ENCODE measurements around the gene FPR3.

FPR3 gene

DNA sequence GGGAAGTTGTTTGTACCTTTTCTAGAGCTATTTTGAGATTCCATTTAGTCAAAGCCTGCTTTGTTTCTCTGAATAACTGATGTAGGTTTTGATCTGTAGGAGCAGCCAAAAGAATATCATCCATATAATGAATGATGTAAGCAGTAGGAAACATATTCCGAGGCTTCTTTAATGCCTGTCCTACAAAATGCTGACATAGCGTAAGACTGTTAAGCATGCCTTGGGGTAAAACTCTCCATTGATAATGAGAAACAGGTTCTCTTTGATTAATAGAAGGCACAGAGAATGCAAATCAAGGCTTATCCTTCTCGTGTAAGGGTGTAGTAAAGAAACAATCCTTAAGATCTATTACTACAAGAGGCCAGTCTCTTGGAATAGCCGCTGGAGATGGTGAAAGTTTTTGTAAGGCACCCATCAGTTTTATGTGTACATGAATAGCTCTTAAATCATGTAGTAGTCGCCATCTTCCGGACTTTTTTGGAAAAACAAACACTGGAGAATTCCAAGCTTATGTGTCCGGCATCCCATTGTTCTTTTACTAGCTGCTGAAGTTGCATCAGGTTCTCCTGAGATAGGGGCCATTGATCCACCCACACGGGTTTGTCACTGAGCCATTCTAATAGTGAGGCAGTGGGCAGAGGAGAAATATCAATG lies 13.5 kb downstream of the FPR3 start:
- WGBS: 91% methylated on average over 8 of the region's 8 CpGs
- peaks cover 34% of the 10 kb centered on the region for H3K9me3 ChIP-seq (ENCODE audit: insufficient read depth, low read depth, low read length)

DNA sequence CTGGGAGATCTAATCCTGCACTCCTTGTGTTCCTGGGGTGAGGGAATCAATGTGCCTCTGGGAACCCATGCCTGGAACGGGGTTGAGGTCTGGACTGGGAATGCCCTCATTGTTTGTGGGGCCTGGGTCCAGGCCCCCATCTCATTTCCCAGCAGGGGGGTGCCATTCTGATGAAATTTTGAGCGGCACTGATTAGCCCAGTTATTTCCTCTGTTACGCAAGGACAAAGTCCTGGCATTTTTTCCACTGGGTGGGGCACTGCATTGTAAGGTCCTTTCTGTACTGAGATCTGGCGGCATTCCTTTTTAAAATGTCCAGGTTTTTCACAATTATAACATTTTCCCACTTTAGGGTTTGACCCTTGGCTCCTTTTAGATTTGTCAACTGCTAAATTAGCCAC lies 14.8 kb downstream of the FPR3 start:
- no peak overlapping the region for H3K27ac ChIP-seq (ENCODE audit: low read depth, low read length)
- WGBS: 89% methylated on average over 4 of the region's 4 CpGs
- H3K9ac ChIP-seq (ENCODE audit: low read depth, low read length): no peak overlapping the region

More for the DNA sequence above, 13.5 kb downstream of the FPR3 start:
- Histone ChIP-seq H3K9ac (ENCODE audit: low read depth, low read length) (no peak overlapping the region), H3K27me3 (ENCODE audit: insufficient read depth, low read length) (no peaks in the 10 kb centered on the region), H3K4me3 (ENCODE audit: low read length) (no peak overlapping the region), H3K4me1 (ENCODE audit: insufficient read depth, low read length) (no peaks in the 10 kb centered on the region), H3K27ac (ENCODE audit: low read depth, low read length) (no peak overlapping the region), H3K36me3 (ENCODE audit: insufficient read depth, low read length) (no peaks in the 10 kb centered on the region)

DNA sequence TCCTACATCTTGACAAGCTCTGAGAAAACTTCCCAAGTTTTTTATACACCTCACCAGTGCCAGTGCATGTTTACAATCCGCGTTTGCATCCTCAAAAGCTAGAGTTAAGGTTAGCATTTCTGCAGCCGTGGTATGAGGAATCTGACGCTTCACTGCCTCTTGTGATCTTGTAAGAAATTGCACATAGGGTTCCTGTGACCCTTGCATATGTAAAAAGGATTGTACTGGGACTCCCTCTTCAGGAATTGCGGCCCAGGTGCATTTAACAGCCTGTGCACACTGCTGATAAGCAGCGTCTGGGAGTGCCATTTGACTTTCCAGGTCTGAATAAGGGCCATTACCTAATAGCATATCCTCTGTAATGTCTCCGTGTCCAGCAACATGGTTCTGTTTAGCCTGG lies 15.3 kb downstream of the FPR3 start:
- peaks cover 38% of the 10 kb centered on the region for H3K9me3 ChIP-seq (ENCODE audit: insufficient read depth, low read depth, low read length)
- H3K9ac ChIP-seq (ENCODE audit: low read depth, low read length): no peak overlapping the region
- no peaks in the 10 kb centered on the region for H3K27me3 ChIP-seq (ENCODE audit: insufficient read depth, low read length)
- WGBS: 89% methylated on average over 7 of the region's 7 CpGs
- H3K36me3 ChIP-seq (ENCODE audit: insufficient read depth, low read length): no peaks in the 10 kb centered on the region
- no peak overlapping the region for H3K4me3 ChIP-seq (ENCODE audit: low read length)
- H3K4me1 ChIP-seq (ENCODE audit: insufficient read depth, low read length): no peaks in the 10 kb centered on the region
- H3K27ac ChIP-seq (ENCODE audit: low read depth, low read length): no peak overlapping the region

More for the DNA sequence above, 14.8 kb downstream of the FPR3 start:
- Histone ChIP-seq H3K27me3 (ENCODE audit: insufficient read depth, low read length) (no peaks in the 10 kb centered on the region), H3K4me1 (ENCODE audit: insufficient read depth, low read length) (no peaks in the 10 kb centered on the region), H3K36me3 (ENCODE audit: insufficient read depth, low read length) (no peaks in the 10 kb centered on the region), H3K4me3 (ENCODE audit: low read length) (no peak overlapping the region), H3K9me3 (ENCODE audit: insufficient read depth, low read depth, low read length) (peaks cover 38% of the 10 kb centered on the region)

DNA sequence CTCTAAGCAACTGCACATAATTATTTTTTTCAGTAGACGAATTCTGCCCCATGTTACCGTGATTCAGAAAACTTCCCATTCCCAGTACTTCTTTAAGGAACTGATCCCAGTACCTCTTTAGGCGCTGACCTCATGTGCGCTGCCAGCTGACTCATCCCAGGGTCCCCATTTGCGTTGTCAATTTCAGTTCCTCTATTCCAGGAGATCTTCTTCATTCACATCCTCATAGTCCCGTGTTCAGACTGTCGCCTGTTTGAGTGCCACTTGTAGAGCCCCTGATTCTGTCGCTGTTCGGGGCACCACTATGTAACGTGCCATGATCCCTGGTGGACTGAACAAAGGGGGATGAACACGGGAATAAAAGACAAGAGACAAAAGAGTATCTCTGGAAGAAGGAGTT lies 16.4 kb downstream of the FPR3 start:
- no peaks in the 10 kb centered on the region for H3K36me3 ChIP-seq (ENCODE audit: insufficient read depth, low read length)
- no peak overlapping the region for H3K4me3 ChIP-seq (ENCODE audit: low read length)
- no peaks in the 10 kb centered on the region for H3K4me1 ChIP-seq (ENCODE audit: insufficient read depth, low read length)
- WGBS: 92% methylated on average over 11 of the region's 11 CpGs
- H3K9me3 ChIP-seq (ENCODE audit: insufficient read depth, low read depth, low read length): peaks cover 40% of the 10 kb centered on the region
- no peaks in the 10 kb centered on the region for H3K27me3 ChIP-seq (ENCODE audit: insufficient read depth, low read length)
- H3K9ac ChIP-seq (ENCODE audit: low read depth, low read length): no peak overlapping the region
- H3K27ac ChIP-seq (ENCODE audit: low read depth, low read length): no peak overlapping the region

DNA sequence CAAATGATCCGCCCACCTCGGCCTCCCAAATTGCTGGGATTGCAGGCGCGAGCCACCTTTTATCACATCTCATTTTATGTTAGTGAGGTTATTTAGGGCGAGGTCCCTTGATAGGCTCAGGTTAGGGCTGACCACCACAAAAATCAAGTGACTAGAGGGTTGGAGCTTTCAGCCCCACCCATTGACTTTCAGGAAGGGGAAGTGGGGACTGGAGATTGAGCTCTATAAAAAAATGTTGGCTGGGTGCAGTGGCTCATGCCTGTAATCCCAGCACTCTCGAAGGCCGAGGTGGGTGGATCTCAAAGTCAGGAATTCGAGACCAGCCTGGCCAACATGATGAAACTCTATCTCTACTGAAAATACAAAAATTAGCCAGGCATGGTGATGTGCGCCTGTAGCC lies 20.1 kb downstream of the FPR3 start:
- no peaks in the 10 kb centered on the region for H3K36me3 ChIP-seq (ENCODE audit: insufficient read depth, low read length)
- no peak overlapping the region for H3K27ac ChIP-seq (ENCODE audit: low read depth, low read length)
- H3K27me3 ChIP-seq (ENCODE audit: insufficient read depth, low read length): no peaks in the 10 kb centered on the region
- H3K4me1 ChIP-seq (ENCODE audit: insufficient read depth, low read length): no peaks in the 10 kb centered on the region
- no peak overlapping the region for H3K9ac ChIP-seq (ENCODE audit: low read depth, low read length)
- H3K9me3 ChIP-seq (ENCODE audit: insufficient read depth, low read depth, low read length): peaks cover 28% of the 10 kb centered on the region
- WGBS: 94% methylated on average over 7 of the region's 9 CpGs
- H3K4me3 ChIP-seq (ENCODE audit: low read length): no peak overlapping the region

DNA sequence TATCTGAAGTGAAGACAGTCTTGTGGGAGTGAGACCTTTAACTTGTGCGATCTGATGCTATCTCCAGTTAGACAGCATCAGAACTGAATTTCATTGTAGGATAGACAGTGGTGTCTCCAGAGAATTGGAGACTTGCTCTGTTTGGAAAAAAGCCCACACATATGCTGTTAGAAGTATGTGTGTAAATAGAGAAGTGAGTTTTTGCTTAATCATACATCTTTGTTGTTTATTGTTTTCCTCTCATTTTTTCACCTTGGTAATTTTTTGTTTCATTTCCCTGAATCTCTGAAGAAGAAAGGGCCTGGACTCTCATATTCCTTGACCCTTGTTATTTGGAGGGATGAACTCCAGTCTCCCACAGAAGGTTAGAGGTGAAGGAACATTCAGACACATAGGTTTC lies 21.8 kb downstream of the FPR3 start:
- peaks cover 28% of the 10 kb centered on the region; the same call in 1 of the 2 replicates for H3K9me3 ChIP-seq (ENCODE audit: insufficient read depth, low read depth, low read length)
- 98% methylated on average over 1 of the region's 1 CpG for WGBS
- no peak overlapping the region for H3K4me3 ChIP-seq (ENCODE audit: low read length)
- H3K27me3 ChIP-seq (ENCODE audit: insufficient read depth, low read length): no peaks in the 10 kb centered on the region
- no peaks in the 10 kb centered on the region for H3K36me3 ChIP-seq (ENCODE audit: insufficient read depth, low read length)
- no peak overlapping the region for H3K9ac ChIP-seq (ENCODE audit: low read depth, low read length)
- no peaks in the 10 kb centered on the region for H3K4me1 ChIP-seq (ENCODE audit: insufficient read depth, low read length)
- H3K27ac ChIP-seq (ENCODE audit: low read depth, low read length): no peak overlapping the region

DNA sequence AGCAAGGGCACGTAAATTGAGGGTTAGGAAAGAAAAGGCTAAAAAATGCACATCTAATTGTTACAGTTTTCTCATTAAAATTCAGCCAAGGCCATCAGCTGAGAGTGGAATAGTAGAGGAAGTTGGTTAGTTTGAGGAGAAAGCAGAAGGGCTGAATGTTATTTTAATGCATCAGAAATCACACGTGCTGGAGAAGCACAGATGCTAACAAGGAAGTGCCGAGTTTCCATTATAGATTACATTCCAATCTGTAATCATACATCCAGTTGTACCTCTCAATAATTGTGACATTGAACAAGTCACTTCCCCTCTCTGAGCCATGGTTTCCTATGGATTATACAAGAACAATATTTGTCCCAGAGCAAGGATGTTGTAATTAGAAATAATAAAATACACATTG lies 25.1 kb downstream of the FPR3 start:
- H3K9me3 ChIP-seq (ENCODE audit: insufficient read depth, low read depth, low read length): peaks cover 26% of the 10 kb centered on the region; the same call in 1 of the 2 replicates
- 72% methylated on average over 3 of the region's 3 CpGs for WGBS
- no peaks in the 10 kb centered on the region for H3K4me1 ChIP-seq (ENCODE audit: insufficient read depth, low read length)

DNA sequence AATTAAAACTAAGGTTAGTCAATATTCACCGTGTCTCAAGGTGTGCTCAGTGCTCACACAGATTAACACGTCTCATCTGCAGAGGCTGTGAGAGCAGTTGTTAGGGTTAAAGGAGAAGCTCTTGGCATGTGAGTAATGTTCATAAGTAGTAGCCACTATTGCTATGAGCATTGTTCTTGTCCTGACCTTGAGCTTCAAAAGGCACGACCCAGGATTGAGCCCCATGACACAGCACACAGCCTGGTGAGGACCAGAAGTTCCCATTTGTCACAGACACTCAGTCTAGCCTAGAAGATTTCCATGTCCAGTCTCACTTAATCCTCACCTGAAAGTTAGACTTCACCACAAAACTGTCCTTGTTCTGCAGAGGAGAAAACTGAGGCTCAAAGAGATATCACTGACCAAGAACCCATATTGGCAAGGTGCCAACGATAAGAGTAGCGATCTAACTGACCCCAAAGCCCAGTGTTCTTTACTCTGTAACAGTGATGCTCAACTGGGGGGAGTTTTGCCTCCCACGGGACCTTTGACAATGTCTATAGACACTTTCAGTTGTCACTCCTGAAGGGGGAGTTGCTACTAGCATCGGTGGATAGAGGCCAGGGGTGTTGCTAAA lies 26.0 kb downstream of the FPR3 start:
- H3K9ac ChIP-seq (ENCODE audit: low read depth, low read length): no peak overlapping the region
- WGBS: 75% methylated on average over 7 of the region's 7 CpGs
- H3K27ac ChIP-seq (ENCODE audit: low read depth, low read length): no peak overlapping the region
- H3K27me3 ChIP-seq (ENCODE audit: insufficient read depth, low read length): no peaks in the 10 kb centered on the region
- no peaks in the 10 kb centered on the region for H3K4me1 ChIP-seq (ENCODE audit: insufficient read depth, low read length)
- no peak overlapping the region for H3K4me3 ChIP-seq (ENCODE audit: low read length)
- peaks cover 33% of the 10 kb centered on the region for H3K9me3 ChIP-seq (ENCODE audit: insufficient read depth, low read depth, low read length)
- no peaks in the 10 kb centered on the region for H3K36me3 ChIP-seq (ENCODE audit: insufficient read depth, low read length)

More for the DNA sequence above, 25.1 kb downstream of the FPR3 start:
- H3K4me3 ChIP-seq (ENCODE audit: low read length): no peak overlapping the region
- no peak overlapping the region for H3K27ac ChIP-seq (ENCODE audit: low read depth, low read length)
- no peaks in the 10 kb centered on the region for H3K36me3 ChIP-seq (ENCODE audit: insufficient read depth, low read length)
- no peak overlapping the region for H3K9ac ChIP-seq (ENCODE audit: low read depth, low read length)
- no peaks in the 10 kb centered on the region for H3K27me3 ChIP-seq (ENCODE audit: insufficient read depth, low read length)

DNA sequence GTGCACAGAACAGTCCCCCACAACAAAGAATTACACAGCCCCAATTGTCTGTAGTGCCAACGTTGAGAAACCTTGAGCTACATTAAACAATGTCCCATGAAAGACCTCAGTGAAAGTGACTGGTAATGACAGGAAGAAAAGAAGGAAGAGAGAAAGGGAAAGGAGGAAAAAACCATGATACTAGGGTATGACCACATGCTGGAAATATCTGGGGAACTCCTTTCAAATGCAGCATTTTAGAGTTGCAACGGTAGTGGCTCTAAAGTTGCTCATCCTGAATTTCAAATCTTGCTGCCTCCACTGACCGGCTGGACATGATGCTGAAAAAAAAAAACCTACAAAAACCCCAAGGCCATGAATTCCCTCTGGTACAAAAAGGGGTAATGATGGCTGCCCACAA lies 26.5 kb downstream of the FPR3 start:
- peaks cover 38% of the 10 kb centered on the region for H3K9me3 ChIP-seq (ENCODE audit: insufficient read depth, low read depth, low read length)
- 80% methylated on average over 3 of the region's 3 CpGs for WGBS

DNA sequence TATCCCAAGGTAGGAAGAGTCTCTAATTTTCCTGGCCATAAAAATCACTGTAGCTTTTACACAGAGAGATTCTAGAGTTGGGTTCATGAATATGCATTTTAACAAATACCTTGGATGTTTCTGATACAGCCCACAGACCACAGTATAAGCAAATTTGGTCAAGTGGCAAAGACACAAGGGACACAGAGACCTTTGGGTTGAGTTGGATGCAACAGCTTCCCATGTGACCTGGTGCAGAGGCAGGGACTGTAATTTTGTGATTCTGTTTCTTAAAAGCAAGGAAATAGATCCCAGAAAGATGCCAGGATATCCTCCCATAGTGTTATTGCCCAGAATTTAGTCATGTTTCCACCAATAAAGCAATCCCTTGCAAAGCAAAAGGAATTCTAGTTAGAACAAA lies 27.0 kb downstream of the FPR3 start:
- no peaks in the 10 kb centered on the region for H3K36me3 ChIP-seq (ENCODE audit: insufficient read depth, low read length)
- no peak overlapping the region for H3K9ac ChIP-seq (ENCODE audit: low read depth, low read length)
- H3K4me1 ChIP-seq (ENCODE audit: insufficient read depth, low read length): no peaks in the 10 kb centered on the region
- no peak overlapping the region for H3K4me3 ChIP-seq (ENCODE audit: low read length)
- no peaks in the 10 kb centered on the region for H3K27me3 ChIP-seq (ENCODE audit: insufficient read depth, low read length)
- no peak overlapping the region for H3K27ac ChIP-seq (ENCODE audit: low read depth, low read length)
- H3K9me3 ChIP-seq (ENCODE audit: insufficient read depth, low read depth, low read length): peaks cover 42% of the 10 kb centered on the region

More for the DNA sequence above, 26.5 kb downstream of the FPR3 start:
- Histone ChIP-seq H3K27me3 (ENCODE audit: insufficient read depth, low read length) (no peaks in the 10 kb centered on the region), H3K9ac (ENCODE audit: low read depth, low read length) (no peak overlapping the region), H3K4me1 (ENCODE audit: insufficient read depth, low read length) (no peaks in the 10 kb centered on the region), H3K4me3 (ENCODE audit: low read length) (no peak overlapping the region), H3K27ac (ENCODE audit: low read depth, low read length) (no peak overlapping the region), H3K36me3 (ENCODE audit: insufficient read depth, low read length) (no peaks in the 10 kb centered on the region)

DNA sequence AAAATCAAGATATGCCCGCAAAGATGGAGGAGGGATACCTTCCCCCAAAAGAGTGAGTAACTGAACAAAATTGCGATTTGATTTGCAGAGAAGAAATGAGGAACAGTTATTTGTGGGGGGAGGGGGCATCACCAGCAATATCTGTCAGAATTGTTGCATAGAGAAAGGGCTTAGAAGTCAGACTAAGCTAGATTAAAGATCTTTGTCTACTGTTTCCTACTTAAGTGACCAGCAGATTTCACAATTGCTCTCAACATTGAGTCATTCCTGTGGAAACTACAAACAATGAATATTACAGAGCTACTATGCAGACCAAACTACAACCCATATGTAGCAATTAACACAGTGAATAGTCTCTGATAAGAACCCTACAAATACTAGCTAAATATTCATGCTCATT lies 27.4 kb downstream of the FPR3 start:
- H3K27me3 ChIP-seq (ENCODE audit: insufficient read depth, low read length): no peaks in the 10 kb centered on the region
- H3K4me1 ChIP-seq (ENCODE audit: insufficient read depth, low read length): no peaks in the 10 kb centered on the region
- 93% methylated on average over 2 of the region's 2 CpGs for WGBS
- H3K4me3 ChIP-seq (ENCODE audit: low read length): no peak overlapping the region
- no peak overlapping the region for H3K9ac ChIP-seq (ENCODE audit: low read depth, low read length)
- H3K27ac ChIP-seq (ENCODE audit: low read depth, low read length): no peak overlapping the region
- H3K36me3 ChIP-seq (ENCODE audit: insufficient read depth, low read length): no peaks in the 10 kb centered on the region
- H3K9me3 ChIP-seq (ENCODE audit: insufficient read depth, low read depth, low read length): peaks cover 46% of the 10 kb centered on the region

Data from HUES64 (cell line).